Brain microvascular endothelial cell (primary cell): Measurements from ENCODE around the gene DRAXIN.

Experiments
- DNase-seq: peaks from one replicate; pipeline ENCODE4 v3.0.0-alpha.2; 2020
- H3K27ac ChIP-seq: fragments of 250-450 bp; sonication (Bioruptor Pico); 2 replicates; pipeline ENCODE4 v1.5.1; 2020; ENCODE audit warnings: mild to moderate bottlenecking, moderate library complexity
- H3K27me3 ChIP-seq: fragments of 250-450 bp; sonication (Bioruptor Pico); replicated peaks from 2 replicates; pipeline ENCODE4 v1.5.1; 2020; ENCODE audit warnings: mild to moderate bottlenecking
- H3K36me3 ChIP-seq: fragments of 250-450 bp; sonication (Bioruptor Pico); replicated peaks from 2 replicates; pipeline ENCODE4 v1.5.1; 2020; ENCODE audit warnings: mild to moderate bottlenecking
- H3K4me3 ChIP-seq: 2 replicates; pipeline ENCODE4 v1.5.1; 2011; ENCODE audit warnings: low read depth, mild to moderate bottlenecking, control low read depth, low read length, moderate library complexity
- CTCF ChIP-seq: IDR thresholded peaks from 2 replicates; pipeline ENCODE4 v1.5.1; 2011; ENCODE audit warnings: low read depth, mild to moderate bottlenecking, moderate library complexity, low read length, control low read depth, inconsistent platforms; ENCODE audit errors: missing control alignments
- in situ Hi-C: cut with HindIII; loops from 2 replicates; pipeline ENCODE4 v1.10.0; 2017; ENCODE audit warnings: low sequenced_read_pairs, low pct_ligation_motif_present

DRAXIN gene

GRCh38 chr1:11749996-11750395, 58.5 kb downstream of the DRAXIN start:
- in situ Hi-C loops: no loop called here
- no peak for DNase-seq
- Histone ChIP-seq H3K27ac (no peak overlapping the region), H3K36me3 (peaks cover 6% of the 10 kb centered on the region), H3K27me3 (no peaks in the 10 kb centered on the region), H3K4me3 (no peak overlapping the region)
- TF ChIP-seq CTCF: no peak

GRCh38 chr1:11751087-11751486, 59.6 kb downstream of the DRAXIN start:
- no peaks in the 10 kb centered on the region for H3K27me3 ChIP-seq
- DNase-seq: no peak
- H3K36me3 ChIP-seq: peaks cover 6% of the 10 kb centered on the region
- in situ Hi-C loops: no loop called here
- H3K4me3 ChIP-seq: no peak overlapping the region
- H3K27ac ChIP-seq: no peak overlapping the region
- no peak for TF ChIP-seq CTCF

GRCh38 chr1:11752359-11753088, 61.0 kb downstream of the DRAXIN start:
- Histone ChIP-seq H3K27me3 (no peaks in the 10 kb centered on the region), H3K4me3 (no peak overlapping the region), H3K36me3 (peaks cover 6% of the 10 kb centered on the region), H3K27ac (no peak overlapping the region)
- no peak for TF ChIP-seq CTCF
- in situ Hi-C loops: no loop called here
- no peak for DNase-seq

- H3K36me3 ChIP-seq: peaks cover 2% of the 10 kb centered on the region
- in situ Hi-C loops: no loop called here
- H3K4me3 ChIP-seq: no peak overlapping the region
- H3K27ac ChIP-seq: no peak overlapping the region
- DNase-seq: peak; percentile 40
- no peaks in the 10 kb centered on the region for H3K27me3 ChIP-seq
- peak; percentile 7 for TF ChIP-seq CTCF
Measured at GRCh38 chr1:11753555-11754208, 62.2 kb downstream of the DRAXIN start.

GRCh38 chr1:11757047-11757446, 65.5 kb downstream of the DRAXIN start:
- TF ChIP-seq CTCF: no peak

More at GRCh38 chr1:11757047-11757446, 65.5 kb downstream of the DRAXIN start:
- no peaks in the 10 kb centered on the region for H3K36me3 ChIP-seq
- in situ Hi-C loops: no loop called here
- H3K4me3 ChIP-seq: no peak overlapping the region
- H3K27me3 ChIP-seq: peaks cover 4% of the 10 kb centered on the region
- DNase-seq: no peak
- H3K27ac ChIP-seq: no peak overlapping the region
